ENCODE data around the gene PAXX. TPM values are rescaled to one million over a fixed set of nuclear protein-coding genes. Genes with fewer than 3 reads are reported as not detected.

Gene PAXX
- total and polyA plus RNA-seq, 2 donors (not counting 1 experiment from before 2014, with no cell fraction given): 6.1 to 13.7 TPM

DNA sequence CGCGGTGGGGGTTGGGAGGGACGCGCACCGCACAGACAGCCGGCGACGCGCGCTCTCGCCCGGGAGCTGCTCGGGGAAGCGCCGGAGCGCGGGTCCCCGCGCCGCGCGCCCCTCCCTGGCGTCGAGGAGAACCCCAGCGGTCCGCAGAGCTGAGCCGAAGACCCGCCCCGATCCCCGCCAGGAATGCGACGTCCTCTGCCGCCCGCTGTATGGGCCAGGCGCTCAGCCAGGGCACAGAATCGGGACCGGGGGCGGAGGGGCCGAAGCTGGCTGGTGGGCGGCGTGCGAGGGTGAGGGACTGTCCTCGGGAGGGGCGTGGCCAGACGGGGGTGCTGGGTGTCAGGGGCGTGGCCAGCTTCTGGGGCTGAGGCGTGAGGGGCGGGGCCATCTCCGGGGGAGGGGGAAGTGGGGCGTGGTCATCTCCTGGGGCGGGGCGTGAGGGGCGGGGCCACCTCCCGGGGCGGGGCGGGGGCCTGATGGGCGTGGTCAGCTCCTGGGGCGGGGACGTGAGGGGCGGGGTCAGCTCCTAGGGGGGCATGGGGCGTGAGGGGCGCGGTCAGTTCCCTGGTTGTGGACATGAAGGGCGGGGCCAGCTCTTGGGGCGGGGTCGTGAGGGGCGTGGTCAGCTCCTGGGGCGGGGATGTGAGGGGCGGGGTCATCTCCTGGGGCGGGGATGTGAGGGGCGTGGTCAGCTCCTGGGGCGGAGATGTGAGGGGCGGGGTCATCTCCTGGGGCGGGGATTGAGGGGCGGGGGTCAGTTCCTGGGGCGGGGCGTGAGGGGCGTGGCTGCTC, 14.0 kb upstream of the PAXX start:
- Histone ChIP-seq H3K4me3 (replicated peaks in 1 of 4; ENCODE audit: control extremely low read depth in 1 of 4, insufficient read depth in 1 of 4, low read depth in 3 of 4, low read length in 4 of 4) (peak overlapping the region; percentile 14 to 69 (median 40)), H3K36me3 (ENCODE audit: control insufficient read depth, insufficient read depth, low read length) (no peaks in the 10 kb centered on the region), H3K9ac (ENCODE audit: insufficient read depth, low read length) (peak overlapping the region; percentile 23), H3K79me2 (ENCODE audit: control insufficient read depth, insufficient read depth, low read length) (no peaks in the 10 kb centered on the region), H4K20me1 (ENCODE audit: control insufficient read depth, extremely low read depth, insufficient read depth, low read length) (no peaks in the 10 kb centered on the region), H3K27me3 (ENCODE audit: control insufficient read depth, insufficient read depth, low read length) (peaks cover 4% of the 10 kb centered on the region), H3K27ac (ENCODE audit: insufficient read depth, low read length) (no peak overlapping the region), H3K4me2 (ENCODE audit: extremely low read depth, insufficient read depth, low read length) (peak overlapping the region; percentile 85), H3K4me1 (ENCODE audit: control insufficient read depth, extremely low read depth, insufficient read depth, low read length) (no peaks in the 10 kb centered on the region), H2AFZ (ENCODE audit: low read length) (peak overlapping the region; percentile 60), H3K9me3 (ENCODE audit: control insufficient read depth, insufficient read depth, low read depth, low read length) (no peaks in the 10 kb centered on the region)
- TF ChIP-seq, protein P1, sequence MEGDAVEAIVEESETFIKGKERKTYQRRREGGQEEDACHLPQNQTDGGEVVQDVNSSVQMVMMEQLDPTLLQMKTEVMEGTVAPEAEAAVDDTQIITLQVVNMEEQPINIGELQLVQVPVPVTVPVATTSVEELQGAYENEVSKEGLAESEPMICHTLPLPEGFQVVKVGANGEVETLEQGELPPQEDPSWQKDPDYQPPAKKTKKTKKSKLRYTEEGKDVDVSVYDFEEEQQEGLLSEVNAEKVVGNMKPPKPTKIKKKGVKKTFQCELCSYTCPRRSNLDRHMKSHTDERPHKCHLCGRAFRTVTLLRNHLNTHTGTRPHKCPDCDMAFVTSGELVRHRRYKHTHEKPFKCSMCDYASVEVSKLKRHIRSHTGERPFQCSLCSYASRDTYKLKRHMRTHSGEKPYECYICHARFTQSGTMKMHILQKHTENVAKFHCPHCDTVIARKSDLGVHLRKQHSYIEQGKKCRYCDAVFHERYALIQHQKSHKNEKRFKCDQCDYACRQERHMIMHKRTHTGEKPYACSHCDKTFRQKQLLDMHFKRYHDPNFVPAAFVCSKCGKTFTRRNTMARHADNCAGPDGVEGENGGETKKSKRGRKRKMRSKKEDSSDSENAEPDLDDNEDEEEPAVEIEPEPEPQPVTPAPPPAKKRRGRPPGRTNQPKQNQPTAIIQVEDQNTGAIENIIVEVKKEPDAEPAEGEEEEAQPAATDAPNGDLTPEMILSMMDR (conservative IDR thresholded peaks at IDR 0.05 in 1 of 2, IDR thresholded peaks at IDR 0.05 in 1 of 2; ENCODE audit: low read depth in 1 of 2, low read length in 2 of 2): no peak
- TF ChIP-seq EZH2 (IDR thresholded peaks at IDR 0.05; ENCODE audit: low read length, missing control alignments): no peak
- peak; percentile 27 to 62 for DNase-seq (ENCODE audit: low read depth in 2 of 2)

DNA sequence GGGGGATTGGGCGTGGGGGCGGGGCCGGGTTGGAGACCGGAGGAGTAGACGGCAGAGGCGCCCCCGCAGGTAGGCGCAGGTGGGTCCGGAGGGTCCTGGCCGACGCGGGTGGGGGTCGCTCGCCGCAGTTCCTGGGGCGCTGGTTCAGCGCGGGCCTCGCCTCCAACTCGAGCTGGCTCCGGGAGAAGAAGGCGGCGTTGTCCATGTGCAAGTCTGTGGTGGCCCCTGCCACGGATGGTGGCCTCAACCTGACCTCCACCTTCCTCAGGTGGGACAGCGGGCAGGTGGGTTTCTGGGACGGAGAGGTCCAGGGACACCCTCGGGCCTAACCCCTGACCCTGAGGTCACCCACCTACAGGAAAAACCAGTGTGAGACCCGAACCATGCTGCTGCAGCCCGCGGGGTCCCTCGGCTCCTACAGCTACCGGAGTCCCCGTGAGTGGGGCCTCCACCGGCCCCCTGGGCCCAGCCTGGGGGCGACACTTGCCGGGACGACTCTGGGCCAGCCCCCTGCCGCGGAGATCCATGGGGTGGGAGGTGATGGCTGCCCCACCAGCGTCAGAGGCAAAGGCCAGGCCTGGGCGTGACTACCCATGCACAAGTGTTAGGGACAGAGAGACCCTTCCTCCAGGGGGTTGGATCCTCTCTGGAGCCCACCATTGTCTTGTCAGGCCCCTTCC, 13.2 kb upstream of the PAXX start:
- Histone ChIP-seq H4K20me1 (ENCODE audit: control insufficient read depth, extremely low read depth, insufficient read depth, low read length) (no peaks in the 10 kb centered on the region), H2AFZ (ENCODE audit: low read length) (no peak overlapping the region), H3K9ac (ENCODE audit: insufficient read depth, low read length) (no peak overlapping the region), H3K4me2 (ENCODE audit: extremely low read depth, insufficient read depth, low read length) (no peak overlapping the region), H3K27me3 (ENCODE audit: control insufficient read depth, insufficient read depth, low read length) (peaks cover 9% of the 10 kb centered on the region), H3K4me3 (replicated peaks in 1 of 4; ENCODE audit: control extremely low read depth in 1 of 4, insufficient read depth in 1 of 4, low read depth in 3 of 4, low read length in 4 of 4) (peak overlapping the region in 1 of 4 experiments; percentile 27), H3K4me1 (ENCODE audit: control insufficient read depth, extremely low read depth, insufficient read depth, low read length) (no peaks in the 10 kb centered on the region), H3K9me3 (ENCODE audit: control insufficient read depth, insufficient read depth, low read depth, low read length) (no peaks in the 10 kb centered on the region), H3K79me2 (ENCODE audit: control insufficient read depth, insufficient read depth, low read length) (no peaks in the 10 kb centered on the region), H3K27ac (ENCODE audit: insufficient read depth, low read length) (no peak overlapping the region), H3K36me3 (ENCODE audit: control insufficient read depth, insufficient read depth, low read length) (no peaks in the 10 kb centered on the region)
- DNase-seq (ENCODE audit: low read depth in 2 of 2): no peak
- TF ChIP-seq, protein P1 (conservative IDR thresholded peaks at IDR 0.05 in 1 of 2, IDR thresholded peaks at IDR 0.05 in 1 of 2; ENCODE audit: low read depth in 1 of 2, low read length in 2 of 2): no peak
- TF ChIP-seq EZH2 (IDR thresholded peaks at IDR 0.05; ENCODE audit: low read length, missing control alignments): no peak

DNA sequence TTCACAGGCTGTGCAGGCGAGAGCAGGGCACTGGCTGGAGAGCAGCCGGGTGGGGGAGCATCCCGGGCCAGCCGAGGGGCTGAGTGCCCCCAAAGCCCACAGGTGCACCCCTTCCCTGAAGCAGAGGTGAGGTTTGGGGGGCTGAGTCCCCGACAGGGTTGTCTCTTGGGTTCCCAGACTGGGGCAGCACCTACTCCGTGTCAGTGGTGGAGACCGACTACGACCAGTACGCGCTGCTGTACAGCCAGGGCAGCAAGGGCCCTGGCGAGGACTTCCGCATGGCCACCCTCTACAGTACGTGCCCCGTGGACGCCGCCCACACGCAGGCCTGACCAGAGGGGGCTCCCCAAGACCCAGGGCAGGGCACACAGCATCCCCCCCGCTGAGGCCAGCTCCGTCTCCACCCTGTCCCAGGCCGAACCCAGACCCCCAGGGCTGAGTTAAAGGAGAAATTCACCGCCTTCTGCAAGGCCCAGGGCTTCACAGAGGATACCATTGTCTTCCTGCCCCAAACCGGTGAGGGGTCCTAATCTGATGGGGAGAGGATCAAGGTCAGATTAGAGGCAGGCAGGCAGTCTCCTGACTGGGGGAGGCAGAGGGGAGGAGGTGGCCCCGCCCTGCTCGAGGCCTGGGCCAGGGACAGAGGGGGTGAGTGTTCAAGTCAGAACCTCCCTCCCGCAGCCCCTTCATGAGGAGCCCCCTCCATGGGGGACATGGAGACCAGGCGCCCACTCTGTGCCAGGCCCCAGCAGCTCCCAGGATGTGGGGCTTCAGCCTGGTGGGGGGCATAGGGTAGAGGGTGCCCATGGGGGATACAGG, 12.2 kb upstream of the PAXX start:
- Histone ChIP-seq H4K20me1 (ENCODE audit: control insufficient read depth, extremely low read depth, insufficient read depth, low read length) (no peaks in the 10 kb centered on the region), H3K36me3 (ENCODE audit: control insufficient read depth, insufficient read depth, low read length) (no peaks in the 10 kb centered on the region), H3K27ac (ENCODE audit: insufficient read depth, low read length) (no peak overlapping the region), H3K4me3 (replicated peaks in 1 of 4; ENCODE audit: control extremely low read depth in 1 of 4, insufficient read depth in 1 of 4, low read depth in 3 of 4, low read length in 4 of 4) (no peak overlapping the region), H3K27me3 (ENCODE audit: control insufficient read depth, insufficient read depth, low read length) (peaks cover 17% of the 10 kb centered on the region), H3K4me2 (ENCODE audit: extremely low read depth, insufficient read depth, low read length) (no peak overlapping the region), H3K79me2 (ENCODE audit: control insufficient read depth, insufficient read depth, low read length) (no peaks in the 10 kb centered on the region), H3K9ac (ENCODE audit: insufficient read depth, low read length) (no peak overlapping the region), H3K4me1 (ENCODE audit: control insufficient read depth, extremely low read depth, insufficient read depth, low read length) (no peaks in the 10 kb centered on the region), H3K9me3 (ENCODE audit: control insufficient read depth, insufficient read depth, low read depth, low read length) (no peaks in the 10 kb centered on the region), H2AFZ (ENCODE audit: low read length) (no peak overlapping the region)
- DNase-seq (ENCODE audit: low read depth in 2 of 2): no peak
- TF ChIP-seq, protein P1 (conservative IDR thresholded peaks at IDR 0.05 in 1 of 2, IDR thresholded peaks at IDR 0.05 in 1 of 2; ENCODE audit: low read depth in 1 of 2, low read length in 2 of 2): no peak
- TF ChIP-seq EZH2 (IDR thresholded peaks at IDR 0.05; ENCODE audit: low read length, missing control alignments): no peak
